NB4 (cell line): Measurements from ENCODE around the gene GIMD1.

Experiments used
- CTCF ChIP-seq: IDR thresholded peaks from one replicate; pipeline ENCODE4 v1.5.1; 2012; ENCODE audit warnings: low read depth, low read length
- MAX ChIP-seq: IDR thresholded peaks from 2 replicates; pipeline ENCODE4 v1.6.1; 2011; ENCODE audit warnings: low read depth, low read length
- MYC ChIP-seq: IDR thresholded peaks from 2 replicates; pipeline ENCODE4 v1.6.1; 2011; ENCODE audit warnings: low read depth, low read length
- POLR2A ChIP-seq: IDR thresholded peaks from 2 replicates; pipeline ENCODE4 v1.6.1; 2011; ENCODE audit warnings: mild to moderate bottlenecking; ENCODE audit not compliant: insufficient read length; ENCODE audit errors: extremely low read depth

- TF ChIP-seq POLR2A, result no peak
- TF ChIP-seq CTCF, result no peak
- no peak for TF ChIP-seq MYC
- no peak for TF ChIP-seq MAX
These were observed 41.6 kb upstream of the GIMD1 start for GRCh38 chr4:106409901-106410889.
